Hepatocyte (in vitro differentiated cells): ENCODE data around the gene LRRC49.

Experiments used
- EZH2 ChIP-seq: fragments of 200-600 bp; sonication (generic); IDR thresholded peaks from 2 replicates; pipeline ENCODE4 v1.6.1; 2016; ENCODE audit warnings: antibody characterized with exemption, mild to moderate bottlenecking, borderline replicate concordance
- TF ChIP-seq, protein P1 (sequence below): fragments of 200-600 bp; sonication (generic); IDR thresholded peaks from 2 replicates; pipeline ENCODE4 v1.5.1; 2016; ENCODE audit warnings: antibody characterized with exemption, mild to moderate bottlenecking; ENCODE audit not compliant: poor library complexity

DNA sequence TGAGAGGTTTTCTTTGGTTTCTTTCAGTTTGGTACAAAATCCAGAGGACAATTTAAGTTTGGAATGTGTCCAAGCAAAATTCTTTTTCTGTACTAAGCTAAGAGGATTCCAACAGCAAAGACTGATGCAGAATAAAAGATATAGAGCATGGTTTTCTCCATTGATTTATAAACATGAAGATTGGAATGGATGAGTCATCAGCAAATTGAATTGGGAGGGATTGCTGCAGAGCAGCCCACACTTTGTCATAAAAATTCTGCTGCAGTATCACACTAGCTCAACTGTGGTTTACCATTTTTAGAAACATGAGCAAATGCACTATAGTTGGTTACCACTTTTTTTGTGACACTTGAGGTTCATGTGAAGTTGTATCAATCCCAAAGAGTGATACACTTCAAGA is 22.6 kb upstream of the LRRC49 start:
- TF ChIP-seq, protein P1, sequence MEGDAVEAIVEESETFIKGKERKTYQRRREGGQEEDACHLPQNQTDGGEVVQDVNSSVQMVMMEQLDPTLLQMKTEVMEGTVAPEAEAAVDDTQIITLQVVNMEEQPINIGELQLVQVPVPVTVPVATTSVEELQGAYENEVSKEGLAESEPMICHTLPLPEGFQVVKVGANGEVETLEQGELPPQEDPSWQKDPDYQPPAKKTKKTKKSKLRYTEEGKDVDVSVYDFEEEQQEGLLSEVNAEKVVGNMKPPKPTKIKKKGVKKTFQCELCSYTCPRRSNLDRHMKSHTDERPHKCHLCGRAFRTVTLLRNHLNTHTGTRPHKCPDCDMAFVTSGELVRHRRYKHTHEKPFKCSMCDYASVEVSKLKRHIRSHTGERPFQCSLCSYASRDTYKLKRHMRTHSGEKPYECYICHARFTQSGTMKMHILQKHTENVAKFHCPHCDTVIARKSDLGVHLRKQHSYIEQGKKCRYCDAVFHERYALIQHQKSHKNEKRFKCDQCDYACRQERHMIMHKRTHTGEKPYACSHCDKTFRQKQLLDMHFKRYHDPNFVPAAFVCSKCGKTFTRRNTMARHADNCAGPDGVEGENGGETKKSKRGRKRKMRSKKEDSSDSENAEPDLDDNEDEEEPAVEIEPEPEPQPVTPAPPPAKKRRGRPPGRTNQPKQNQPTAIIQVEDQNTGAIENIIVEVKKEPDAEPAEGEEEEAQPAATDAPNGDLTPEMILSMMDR, result no peak
- TF ChIP-seq EZH2, result no peak
